Left cardiac atrium (tissue), 4 donors: ENCODE data around the gene GJD3. TPM values are rescaled to one million over a fixed set of nuclear protein-coding genes. Genes with fewer than 3 reads are reported as not detected.

Experiments
- ATAC-seq, 2 donors: fragments of 200-7000 bp; cut with Tn5 transposase; one replicate each; pipeline ENCODE4 v1.9.1; 2020; ENCODE audit warnings: mild to moderate bottlenecking in 2 of 2, moderate library complexity in 2 of 2
- DNase-seq: peaks from one replicate; pipeline ENCODE4 v3.0.0-alpha.2; 2020
- intact Hi-C, 2 donors: fragments of 100-400 bp; cut with DNase I; formaldehyde crosslinking; loops; one replicate each; pipeline versions ENCODE4 v1.14.1 to v1.15.1; 2022 to 2023
- total RNA-seq, 2 donors: library from RNA; stranded (reverse); fragmentation: NEBNext Ultra II Directional; extraction: Animal tissue kit (Norgen Biotek cat#: 25700); gene quantifications; one replicate each; pipeline ENCODE4 v1.2.1, GENCODE V29; 2021
- donor health status: DM: no; HTN: yes; CAD: no.
- donor health status: DM: no; HTN: yes; CAD: no; lungs with severe emphysema.
- donor health status: DM: yes; HTN: yes; CAD: no.
- donor health status: Dilated cardiomyopathy.

The GJD3 gene
- total RNA-seq, 2 donors from 2014 or later: 1.2 to 1.3 TPM

DNA sequence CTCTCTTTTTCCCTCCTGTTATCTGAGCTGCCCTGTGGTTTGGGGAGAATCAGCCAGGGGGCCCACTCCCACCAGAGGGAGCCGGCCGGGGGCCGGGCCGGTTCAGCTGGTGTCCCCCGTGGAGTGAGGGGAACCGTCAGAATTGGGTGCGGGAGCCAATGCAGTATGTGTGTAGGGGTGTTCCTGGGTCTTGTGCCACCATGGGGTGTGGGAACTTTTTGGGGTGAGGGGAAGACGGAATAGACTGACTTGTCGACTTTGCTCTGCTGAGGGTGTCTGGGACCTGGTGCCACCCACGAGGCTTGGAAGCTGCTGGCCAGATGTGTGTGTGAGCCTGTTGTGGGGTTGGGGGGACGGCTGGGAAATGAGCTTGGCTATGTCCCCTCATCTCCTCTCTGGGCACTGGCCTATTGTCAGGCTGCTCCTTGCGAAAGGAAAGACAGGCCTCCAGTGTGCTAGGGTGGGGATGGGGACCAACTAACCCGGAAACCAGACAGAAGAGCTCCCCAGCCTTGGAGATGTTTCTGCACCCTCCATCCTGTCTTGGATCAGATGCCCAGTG, 45.6 kb downstream of the GJD3 start:
- intact Hi-C loops: no loop called here
- ATAC-seq (no peak), DNase-seq (no peak)

DNA sequence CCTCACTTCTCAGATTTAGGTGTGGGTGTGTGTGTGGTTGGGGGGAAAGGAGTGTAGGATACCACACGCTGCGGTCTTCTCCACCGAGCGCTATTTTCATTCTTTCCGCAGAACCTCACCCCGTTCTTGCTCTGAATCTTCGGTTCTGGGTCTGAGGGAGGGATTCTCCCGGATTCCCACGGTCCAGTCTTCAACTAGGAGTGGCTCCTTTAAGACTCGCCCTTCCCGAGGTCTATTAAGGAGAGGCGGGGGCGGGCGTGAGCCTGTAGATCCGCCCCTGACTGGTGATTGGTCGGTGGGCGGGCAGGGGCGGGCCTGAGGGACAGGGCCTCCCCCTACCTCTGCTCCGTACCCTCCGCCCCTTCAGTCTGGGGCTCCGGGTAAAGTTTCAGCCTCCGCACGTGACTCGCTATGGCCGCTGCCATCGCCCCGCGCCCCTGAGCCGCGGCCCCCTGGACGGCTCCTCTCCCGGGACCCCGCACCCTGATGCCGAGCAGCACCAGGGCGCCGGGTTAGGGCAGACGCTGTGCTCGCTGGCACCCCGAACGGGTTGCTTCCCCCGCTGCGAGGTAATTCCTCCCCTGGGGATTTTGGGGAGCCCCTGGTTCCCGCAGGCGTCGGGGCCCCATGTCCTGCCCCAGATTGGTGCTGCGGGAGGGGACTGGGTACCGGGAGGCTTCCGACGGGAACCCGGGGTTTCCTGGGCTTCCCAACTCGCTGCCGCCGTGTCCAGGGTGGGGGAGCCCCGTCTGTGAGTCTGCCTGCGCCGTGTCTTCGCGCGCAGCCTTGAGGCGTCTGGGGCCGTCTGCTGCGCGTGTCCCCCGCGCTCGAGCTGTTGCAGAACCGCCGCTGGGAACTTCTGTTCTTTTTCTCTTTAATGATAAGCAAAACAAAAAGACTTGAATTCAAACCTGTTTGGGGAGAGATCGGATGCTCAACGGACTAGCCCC, 46.4 kb downstream of the GJD3 start:
- ATAC-seq: peak; percentile 90 to 91
- intact Hi-C loops: no loop called here
- peak; percentile 97 for DNase-seq

DNA sequence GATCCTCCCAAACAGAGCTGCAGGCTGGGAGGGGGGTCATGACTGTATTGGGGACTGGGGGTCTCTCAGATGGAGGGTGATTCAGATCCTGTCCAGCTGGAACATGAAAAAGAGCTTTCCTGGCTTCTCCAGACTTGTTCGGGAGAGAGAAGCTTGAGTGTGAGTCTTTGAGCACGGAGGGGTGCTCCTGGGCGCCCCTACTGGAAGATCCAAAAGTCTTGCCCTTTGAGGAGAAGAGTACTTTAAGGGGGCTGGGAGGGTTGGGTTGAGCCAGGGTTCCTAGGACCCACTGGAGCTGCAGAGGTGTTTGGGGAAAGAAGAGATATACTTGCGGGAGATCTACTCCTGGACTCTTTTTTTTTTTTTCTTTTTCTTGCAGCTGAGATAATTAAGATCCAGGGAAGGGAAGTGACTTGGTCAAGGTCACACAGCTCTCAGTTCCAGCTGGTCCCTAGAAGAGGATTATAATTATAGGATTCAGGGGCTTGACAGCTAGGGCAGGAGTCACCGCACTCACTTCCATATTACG, 47.1 kb downstream of the GJD3 start:
- DNase-seq (peak; percentile 70), ATAC-seq (peak; percentile 13 to 26)
- intact Hi-C loops: no loop called here

- intact Hi-C loops: no loop called here
- DNase-seq: peak; percentile 78
- peak; percentile 9 to 25 for ATAC-seq
Measured at GRCh38 chr17:40316571-40317344, 47.8 kb downstream of the GJD3 start.

DNA sequence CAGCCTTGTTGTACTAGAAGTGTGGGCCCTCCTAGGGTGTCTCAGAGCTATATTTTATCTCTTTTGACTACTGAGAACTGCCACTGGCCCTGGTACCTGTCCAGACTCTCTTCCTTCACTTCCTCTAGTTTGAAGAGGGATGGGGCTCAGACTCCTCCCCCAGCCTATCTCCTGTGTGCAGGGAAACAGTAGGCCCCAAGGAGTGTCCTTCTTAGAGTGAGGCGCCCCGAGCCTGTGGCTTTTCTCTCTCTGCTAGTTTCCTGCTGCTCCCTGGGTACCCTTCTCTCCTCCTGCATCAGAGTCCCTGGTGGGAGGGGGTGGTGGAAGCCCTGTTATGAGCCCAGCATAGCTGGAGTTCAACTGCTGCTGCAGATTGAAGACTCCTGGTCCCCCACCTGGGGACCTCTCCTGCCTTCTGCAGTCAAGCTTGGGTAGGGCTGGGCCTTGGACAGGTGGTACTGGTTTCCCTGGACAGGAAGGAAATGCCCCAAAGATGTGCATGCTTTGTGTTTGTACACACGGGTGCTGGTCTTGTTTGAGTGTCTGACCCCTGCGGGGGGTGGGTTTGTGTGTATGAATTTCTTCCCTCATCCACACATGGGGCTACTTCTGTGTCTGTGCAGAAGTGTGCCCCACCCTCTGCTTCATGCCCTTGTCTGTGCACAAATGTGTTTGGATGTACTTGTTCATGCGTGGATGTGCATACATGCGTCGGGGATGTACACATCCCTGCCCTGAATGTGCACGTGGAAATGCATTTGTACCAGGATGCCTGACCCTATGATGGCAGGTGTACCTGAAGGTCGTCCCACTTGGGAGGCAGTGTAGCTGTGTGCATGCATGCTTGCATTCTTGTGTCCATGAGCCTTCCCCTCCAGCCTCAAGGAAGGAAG, 48.6 kb downstream of the GJD3 start:
- no peak for ATAC-seq
- intact Hi-C loops: no loop called here
- no peak for DNase-seq

DNA sequence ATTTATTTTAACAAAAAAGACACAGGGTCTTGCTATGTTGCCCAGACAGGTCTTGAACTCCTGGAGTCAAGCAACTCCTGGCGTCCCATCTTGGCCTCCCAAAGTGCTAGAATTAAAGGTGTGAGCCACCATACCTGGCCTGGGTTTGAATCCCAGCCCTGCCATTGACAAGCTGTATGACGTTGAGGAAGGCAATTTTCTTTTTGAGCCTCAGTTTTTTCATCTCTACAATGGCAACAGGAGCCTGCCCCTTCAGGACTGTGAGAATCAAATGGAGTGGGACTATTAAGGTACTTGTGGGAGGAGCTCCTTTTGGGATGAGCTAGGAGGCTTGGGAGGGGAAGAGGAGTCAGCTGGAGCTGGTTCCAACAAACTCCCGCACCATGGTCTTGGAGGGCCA, 49.3 kb downstream of the GJD3 start:
- no peak for ATAC-seq
- intact Hi-C loops: no loop called here
- no peak for DNase-seq

- intact Hi-C loops: no loop called here
- ATAC-seq (peak in 1 of 2 donors; percentile 6), DNase-seq (peak; percentile 92)
Measured at GRCh38 chr17:40314584-40314956, 50.0 kb downstream of the GJD3 start.

DNA sequence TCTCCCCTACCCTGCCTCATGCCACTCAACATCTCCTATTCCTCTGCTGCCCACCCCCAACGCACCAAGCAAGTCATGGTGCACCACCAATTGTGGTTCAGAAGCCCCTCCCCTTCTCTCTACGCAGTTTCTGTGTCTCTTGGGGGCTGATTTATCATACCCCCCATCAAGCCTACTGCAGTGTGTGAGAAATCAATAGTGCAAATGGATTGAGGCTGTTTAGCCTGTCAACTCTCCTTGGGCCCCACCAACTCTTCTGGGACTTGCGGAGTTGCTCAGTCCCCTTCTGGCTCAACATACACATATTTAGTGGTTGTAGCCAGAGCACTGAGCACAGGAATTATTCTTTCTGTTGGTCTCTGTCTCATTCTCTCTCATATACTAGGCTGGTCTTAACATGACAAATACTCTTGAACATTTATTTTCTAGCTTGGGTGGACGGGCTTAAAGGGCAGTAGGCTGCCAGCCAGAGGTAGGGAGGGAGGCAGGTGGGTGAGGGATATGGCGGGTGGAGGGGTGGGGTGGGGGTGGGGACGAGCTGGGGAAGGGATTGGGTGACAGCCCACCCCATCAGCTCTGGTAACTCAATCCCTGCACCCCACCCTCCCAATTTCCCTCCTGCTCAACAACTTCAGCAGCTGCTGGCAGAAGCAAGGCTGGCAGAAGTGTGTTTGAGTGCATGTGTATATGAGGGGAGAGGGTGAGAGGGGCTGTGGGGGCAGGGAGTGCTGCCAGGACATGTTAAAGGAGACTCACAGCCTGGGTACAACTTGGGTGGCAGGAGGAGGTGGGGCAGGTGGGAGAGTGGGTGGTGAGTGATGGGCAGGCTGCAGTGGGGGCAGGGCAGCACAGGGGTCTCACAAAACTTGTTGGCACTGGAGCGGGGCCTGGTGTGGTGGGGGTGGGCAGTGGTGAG, 50.6 kb downstream of the GJD3 start:
- no peak for DNase-seq
- intact Hi-C loops: no loop called here
- no peak for ATAC-seq

Other genes with a start within 250 kb of the GJD3 start
- 10 to 100 TPM; 54.0 to 57.8 TPM for gene MSL1, start 242.8 kb downstream of the GJD3 start, total RNA-seq
- 10 to 100 TPM; 49.6 to 53.1 TPM for gene CASC3, start 224.2 kb downstream of the GJD3 start, total RNA-seq
- gene RAPGEFL1, start 187.3 kb downstream of the GJD3 start, total RNA-seq: 1 to 10 TPM; 2.8 to 4.6 TPM
- gene WIPF2, start 145.4 kb downstream of the GJD3 start, total RNA-seq: 10 to 100 TPM; 13.9 to 14.4 TPM
- 1 to 10 TPM; 1.3 to 1.9 TPM for gene CDC6, start 76.9 kb downstream of the GJD3 start, total RNA-seq
- gene RARA, start 55.6 kb downstream of the GJD3 start, total RNA-seq: 10 to 100 TPM; 23.3 to 43.8 TPM
- 1 to 10 TPM in 1 of 2 donors, under 1 TPM in 1; 0.47 to 4.2 TPM for gene TOP2A, start 53.2 kb upstream of the GJD3 start, total RNA-seq
- 100 to 1,000 TPM; 443 to 470 TPM for gene IGFBP4, start 78.7 kb upstream of the GJD3 start, total RNA-seq
- gene TNS4, start 136.9 kb upstream of the GJD3 start, total RNA-seq: not detected
- under 1 TPM; 0.29 to 0.53 TPM for gene CCR7, start 200.7 kb upstream of the GJD3 start, total RNA-seq